GM21786 (cell line): ENCODE data around the gene FYTTD1.

Source experiments
- ATAC-seq: cut with Tn5 transposase; IDR thresholded peaks from one replicate; pipeline ENCODE4 v1.9.1; 2021; ENCODE audit not compliant: unreplicated experiment

Gene FYTTD1

GRCh38 chr3:197833930-197834715, 84.4 kb downstream of the FYTTD1 start:
- ATAC-seq, result no peak

GRCh38 chr3:197835509-197835908, 85.8 kb downstream of the FYTTD1 start:
- no peak for ATAC-seq

- no peak for ATAC-seq
These were observed 86.6 kb downstream of the FYTTD1 start for GRCh38 chr3:197836244-197836643.
